Measurements from ENCODE around the gene RHOBTB3.

GRCh38 chr5:95808013-95808685 lies 77.0 kb downstream of the RHOBTB3 start:
- no peak for TF ChIP-seq CTCF (IDR thresholded peaks at IDR 0.05)
- TF ChIP-seq POLR2A (IDR thresholded peaks at IDR 0.05) = no peak
- no peak for TF ChIP-seq EP300 (IDR thresholded peaks at IDR 0.05)
- TF ChIP-seq POLR2AphosphoS5 (IDR thresholded peaks at IDR 0.05) = no peak

Data from stomach (tissue), 4 donors.